ENCODE data around the gene CRISP1.

DNA sequence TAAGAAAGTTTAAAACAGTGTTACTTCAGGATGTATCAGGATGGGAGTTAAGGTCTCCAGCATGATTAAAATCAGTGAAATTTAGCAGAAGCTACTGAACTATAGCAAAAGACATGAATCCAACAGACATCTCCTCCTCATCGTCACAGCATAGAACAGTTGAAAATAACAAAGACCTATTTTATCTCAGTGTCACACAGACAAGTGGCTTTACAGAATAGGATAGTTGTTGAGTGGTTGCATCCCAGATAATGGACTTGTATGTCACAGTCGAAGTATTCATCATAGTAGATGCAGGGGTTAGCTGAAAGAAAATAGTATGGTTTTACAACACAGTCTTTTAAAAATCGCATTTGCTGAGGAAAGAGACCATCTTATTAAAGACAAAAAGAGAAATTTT, 31.2 kb downstream of the CRISP1 start:
- TF ChIP-seq CHD2 (IDR thresholded peaks at IDR 0.05; ENCODE audit: low read length), result no peak
- TF ChIP-seq, protein P1, sequence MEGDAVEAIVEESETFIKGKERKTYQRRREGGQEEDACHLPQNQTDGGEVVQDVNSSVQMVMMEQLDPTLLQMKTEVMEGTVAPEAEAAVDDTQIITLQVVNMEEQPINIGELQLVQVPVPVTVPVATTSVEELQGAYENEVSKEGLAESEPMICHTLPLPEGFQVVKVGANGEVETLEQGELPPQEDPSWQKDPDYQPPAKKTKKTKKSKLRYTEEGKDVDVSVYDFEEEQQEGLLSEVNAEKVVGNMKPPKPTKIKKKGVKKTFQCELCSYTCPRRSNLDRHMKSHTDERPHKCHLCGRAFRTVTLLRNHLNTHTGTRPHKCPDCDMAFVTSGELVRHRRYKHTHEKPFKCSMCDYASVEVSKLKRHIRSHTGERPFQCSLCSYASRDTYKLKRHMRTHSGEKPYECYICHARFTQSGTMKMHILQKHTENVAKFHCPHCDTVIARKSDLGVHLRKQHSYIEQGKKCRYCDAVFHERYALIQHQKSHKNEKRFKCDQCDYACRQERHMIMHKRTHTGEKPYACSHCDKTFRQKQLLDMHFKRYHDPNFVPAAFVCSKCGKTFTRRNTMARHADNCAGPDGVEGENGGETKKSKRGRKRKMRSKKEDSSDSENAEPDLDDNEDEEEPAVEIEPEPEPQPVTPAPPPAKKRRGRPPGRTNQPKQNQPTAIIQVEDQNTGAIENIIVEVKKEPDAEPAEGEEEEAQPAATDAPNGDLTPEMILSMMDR (IDR thresholded peaks at IDR 0.05; ENCODE audit: control extremely low read depth in 1 of 3, insufficient read depth in 1 of 3, low read depth in 1 of 3, low read length in 3 of 3), result no peak
- TF ChIP-seq, protein P2, sequence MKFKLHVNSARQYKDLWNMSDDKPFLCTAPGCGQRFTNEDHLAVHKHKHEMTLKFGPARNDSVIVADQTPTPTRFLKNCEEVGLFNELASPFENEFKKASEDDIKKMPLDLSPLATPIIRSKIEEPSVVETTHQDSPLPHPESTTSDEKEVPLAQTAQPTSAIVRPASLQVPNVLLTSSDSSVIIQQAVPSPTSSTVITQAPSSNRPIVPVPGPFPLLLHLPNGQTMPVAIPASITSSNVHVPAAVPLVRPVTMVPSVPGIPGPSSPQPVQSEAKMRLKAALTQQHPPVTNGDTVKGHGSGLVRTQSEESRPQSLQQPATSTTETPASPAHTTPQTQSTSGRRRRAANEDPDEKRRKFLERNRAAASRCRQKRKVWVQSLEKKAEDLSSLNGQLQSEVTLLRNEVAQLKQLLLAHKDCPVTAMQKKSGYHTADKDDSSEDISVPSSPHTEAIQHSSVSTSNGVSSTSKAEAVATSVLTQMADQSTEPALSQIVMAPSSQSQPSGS (IDR thresholded peaks at IDR 0.05; ENCODE audit: low read length), result no peak
- TF ChIP-seq NRF1 (IDR thresholded peaks at IDR 0.05; ENCODE audit: low read depth, low read length), result no peak
- no peak for TF ChIP-seq GTF2F1 (IDR thresholded peaks at IDR 0.05; ENCODE audit: borderline replicate concordance, low read depth, low read length)

Measured in H1 (cell line).